ENCODE measurements around the gene CREBBP.
"Not testable (repeated sequence)": the region's sequence is repeated elsewhere in the genome, so short reads cannot be mapped to it uniquely, and the experiment has no call there.

CREBBP gene

DNA sequence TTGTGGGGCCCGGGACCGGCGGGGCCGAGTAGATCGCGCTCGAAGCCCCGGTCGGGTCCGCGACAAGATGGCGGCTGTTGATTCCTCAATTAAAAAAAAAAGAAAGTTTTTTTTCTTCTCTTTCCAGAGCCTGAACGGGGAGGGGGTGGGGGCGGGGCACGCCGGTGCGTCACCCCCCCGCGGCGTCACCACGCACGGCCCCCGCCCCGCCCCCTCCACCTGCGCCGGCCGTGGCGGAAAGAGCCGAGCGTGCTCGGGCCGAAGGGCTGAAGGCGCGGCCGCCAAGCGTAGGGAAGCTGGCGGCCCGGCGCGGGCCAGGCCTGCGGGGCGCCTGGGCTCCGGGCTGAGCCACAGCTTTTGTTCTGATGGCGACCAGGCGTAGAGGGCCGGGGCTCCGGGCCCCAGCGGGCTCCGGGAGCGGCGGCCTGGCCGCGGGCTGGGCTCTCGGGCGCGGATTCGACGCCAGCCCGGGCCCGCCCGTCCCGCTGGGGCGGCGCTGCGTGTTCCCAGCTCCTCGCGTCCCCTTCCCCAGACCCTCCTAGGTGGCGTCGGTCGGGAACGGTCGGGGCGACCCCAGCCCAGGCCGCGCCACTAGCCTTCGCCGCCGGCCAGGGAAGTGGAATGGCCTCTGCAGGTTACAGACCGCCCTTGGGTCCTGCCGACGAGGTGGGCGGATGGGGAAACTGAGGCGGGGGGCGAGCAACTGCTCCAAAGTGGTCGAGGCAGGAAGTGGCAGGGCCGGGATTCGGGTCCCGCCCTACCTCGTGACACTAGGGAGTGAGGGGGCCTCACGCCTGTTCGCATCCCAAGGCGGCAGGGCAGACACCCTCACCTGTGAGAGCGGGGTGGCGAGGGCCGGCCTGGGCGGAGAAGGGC is at the start of gene CREBBP:
Gene CREBBP, minus strand, starts transcription at position 91 of the 876 bp plus-strand sequence. CDS start 797 bp downstream, outside the sequence.
- H3K36me3 Mint-ChIP-seq, result peaks cover 31% of the 10 kb centered on the region
- peaks cover 33% of the 10 kb centered on the region for H3K27me3 Mint-ChIP-seq
- peak; percentile 88 for DNase-seq
- peak within 1 kb of the TSS; percentile 95 for H3K27ac Mint-ChIP-seq
- H3K4me1 Mint-ChIP-seq, result peaks cover 41% of the 10 kb centered on the region
- no peaks in the 10 kb centered on the region for H3K9me3 Mint-ChIP-seq
- CTCF ChIA-PET, result interaction anchor here (0.7 to 1.0 kb wide), 2 partner anchors 9 to 373 kb away, joined by 3 to 4 read pairs; no protein-coding TSS in a partner anchor
- H3K4me3 Mint-ChIP-seq, result peak within 1 kb of the TSS; percentile 92

DNA sequence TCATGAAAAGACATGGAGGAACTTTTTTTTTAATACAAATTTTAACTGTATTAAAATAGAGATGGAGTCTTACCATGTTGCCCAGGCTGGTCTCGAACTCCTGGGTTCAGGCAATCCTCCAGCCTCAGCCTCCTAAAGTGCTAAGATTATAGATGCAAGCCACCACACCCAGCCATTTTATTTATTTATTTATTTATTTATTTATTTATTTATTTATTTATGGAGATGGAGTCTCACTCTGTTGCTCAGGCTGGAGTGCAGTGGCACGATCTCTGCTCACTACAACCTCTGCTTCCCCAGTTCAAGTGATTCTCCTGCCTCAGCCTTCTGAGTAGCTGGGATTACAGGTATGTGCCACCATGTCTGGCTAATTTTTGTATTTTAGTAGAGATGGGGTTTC is 46.6 kb upstream of the CREBBP start:
- H3K27ac Mint-ChIP-seq, H3K4me3 Mint-ChIP-seq, H3K9me3 Mint-ChIP-seq, H3K36me3 Mint-ChIP-seq, DNase-seq, H3K4me1 Mint-ChIP-seq, CTCF ChIA-PET: not testable (repeated sequence)
- peaks cover 25% of the 10 kb centered on the region for H3K27me3 Mint-ChIP-seq

DNA sequence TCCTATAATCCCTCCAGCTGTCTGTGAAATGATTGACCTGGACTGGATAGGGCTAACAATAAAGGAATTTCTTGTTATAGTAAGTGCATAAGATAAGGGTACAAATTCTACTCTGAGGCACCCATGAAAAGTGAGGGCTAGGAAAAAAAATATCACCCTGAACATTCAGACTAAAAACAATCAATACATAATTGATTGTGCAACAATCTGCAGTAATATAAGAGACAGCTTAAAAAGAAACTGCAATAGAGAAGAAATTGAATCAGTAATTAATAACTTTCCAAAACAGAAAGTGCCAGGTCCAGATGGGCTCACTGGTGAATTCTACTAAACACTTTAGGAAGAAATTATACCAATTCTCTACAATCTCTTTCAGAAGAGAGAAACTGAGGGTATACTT is 44.2 kb upstream of the CREBBP start:
- CTCF ChIA-PET, result no interaction called here
- peaks cover 21% of the 10 kb centered on the region for H3K27me3 Mint-ChIP-seq
- peaks cover 5% of the 10 kb centered on the region for H3K9me3 Mint-ChIP-seq
- H3K4me3 Mint-ChIP-seq, result no peak overlapping the region
- no peaks in the 10 kb centered on the region for H3K36me3 Mint-ChIP-seq
- no peak overlapping the region for H3K27ac Mint-ChIP-seq
- H3K4me1 Mint-ChIP-seq, result no peaks in the 10 kb centered on the region
- DNase-seq, result no peak

DNA sequence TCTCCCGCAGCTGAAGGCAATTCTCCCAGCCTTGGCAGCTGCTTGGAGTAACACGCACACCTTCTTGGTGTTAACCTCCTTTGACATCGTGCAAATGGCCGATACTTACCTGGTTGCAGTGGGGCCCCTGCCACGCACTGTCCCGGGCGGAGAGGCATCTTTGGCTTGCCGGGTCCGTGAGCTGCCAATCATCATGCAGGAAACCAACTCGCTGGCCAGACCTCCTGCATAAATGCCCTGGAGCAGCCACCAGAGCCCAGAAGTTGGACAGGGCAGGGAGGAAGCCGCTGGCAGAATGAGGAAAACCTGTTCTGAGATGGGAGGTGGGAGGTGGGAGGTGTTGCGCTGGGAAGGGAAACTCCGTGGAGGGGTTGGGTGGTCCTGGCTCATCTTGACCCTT is 41.7 kb upstream of the CREBBP start:
- Mint-ChIP-seq H3K9me3 (peaks cover 17% of the 10 kb centered on the region), H3K4me1 (no peaks in the 10 kb centered on the region), H3K4me3 (no peak overlapping the region), H3K27ac (no peak overlapping the region), H3K27me3 (peaks cover 22% of the 10 kb centered on the region), H3K36me3 (no peaks in the 10 kb centered on the region)
- CTCF ChIA-PET, result no interaction called here
- DNase-seq, result no peak

DNA sequence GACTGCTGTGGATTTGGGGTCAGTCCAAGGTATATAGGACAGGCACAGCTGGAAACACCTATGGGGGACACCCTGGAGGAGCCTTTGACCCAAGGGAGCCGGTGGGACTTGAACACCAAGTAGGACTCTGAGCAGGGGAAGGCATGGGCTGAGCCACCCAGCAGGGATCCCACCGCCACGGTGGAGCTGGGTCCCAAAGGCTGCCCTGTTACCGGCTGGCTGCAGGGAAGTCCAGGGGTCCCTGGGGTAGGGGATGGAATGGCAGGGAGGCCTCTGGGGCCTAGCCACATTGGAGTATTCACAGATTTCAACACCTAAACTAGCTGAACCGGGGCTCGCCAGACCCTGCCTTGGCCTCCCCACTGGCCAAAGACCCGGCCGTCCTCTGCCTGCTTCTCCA is 39.7 kb upstream of the CREBBP start:
- no peak for DNase-seq
- no peaks in the 10 kb centered on the region for H3K4me1 Mint-ChIP-seq
- H3K27me3 Mint-ChIP-seq, result peaks cover 22% of the 10 kb centered on the region
- peaks cover 17% of the 10 kb centered on the region for H3K9me3 Mint-ChIP-seq
- no peaks in the 10 kb centered on the region for H3K36me3 Mint-ChIP-seq
- CTCF ChIA-PET, result no interaction called here
- H3K27ac Mint-ChIP-seq, result no peak overlapping the region
- H3K4me3 Mint-ChIP-seq, result no peak overlapping the region

DNA sequence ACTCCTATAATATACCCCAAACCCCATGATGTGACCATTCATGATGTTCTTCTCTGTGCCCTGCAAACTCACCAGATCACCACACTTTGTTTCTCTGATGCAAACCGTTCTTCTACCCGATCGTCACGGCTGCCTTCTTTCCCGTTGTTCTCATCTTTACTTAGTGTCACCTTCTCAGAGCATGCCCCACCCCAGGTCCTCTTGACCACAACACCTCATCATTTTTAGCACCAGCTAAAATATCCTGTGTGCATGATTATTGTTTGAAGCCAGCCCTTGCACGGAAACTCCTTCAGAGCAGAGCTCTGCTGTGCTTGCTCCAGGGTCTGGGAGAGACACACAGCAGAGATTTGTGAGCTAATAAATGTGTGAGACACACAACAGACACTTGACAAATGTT is 38.9 kb upstream of the CREBBP start:
- CTCF ChIA-PET, result no interaction called here

DNA sequence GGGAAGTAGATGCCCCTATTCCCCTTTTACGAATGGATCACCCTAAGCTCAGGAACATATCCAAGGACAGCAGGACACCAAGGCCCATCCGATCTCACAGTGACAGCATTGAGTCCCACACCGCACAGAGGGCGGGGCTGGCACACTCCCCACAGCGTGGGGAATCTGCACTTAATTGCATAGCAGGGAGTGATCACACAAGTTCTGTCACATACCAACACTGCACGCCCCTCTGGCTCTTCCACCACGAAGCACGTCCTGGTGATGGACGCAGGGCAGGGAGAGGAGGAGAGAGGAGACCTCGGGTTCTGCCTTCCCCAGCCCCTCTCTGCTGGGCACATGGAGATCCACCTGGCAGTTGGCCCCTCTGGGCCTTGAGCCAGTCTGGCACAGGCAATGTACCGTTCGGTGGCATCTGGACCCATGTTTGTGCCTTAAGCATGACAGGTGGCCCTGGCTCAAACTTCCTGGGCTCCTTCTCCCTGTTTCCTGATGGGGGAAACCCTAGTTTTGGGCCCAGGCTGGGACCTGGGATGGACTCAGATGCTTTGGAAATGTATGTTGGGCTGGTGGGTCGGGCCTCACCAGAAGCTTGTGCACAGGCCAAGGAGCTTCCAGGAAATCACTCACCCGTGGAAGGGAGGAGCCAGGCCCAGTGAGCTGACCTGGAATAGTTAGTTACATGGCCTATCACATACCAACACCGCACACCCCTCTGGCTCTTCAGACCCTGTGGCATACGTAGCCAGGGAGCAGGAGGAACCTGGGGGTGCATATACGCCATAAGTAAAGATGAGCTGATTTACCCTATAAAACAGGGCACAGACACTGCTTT is 35.1 kb upstream of the CREBBP start:
- Mint-ChIP-seq H3K27ac (no peak overlapping the region), H3K9me3 (peaks cover 17% of the 10 kb centered on the region), H3K4me3 (no peak overlapping the region), H3K36me3 (no peaks in the 10 kb centered on the region), H3K27me3 (peaks cover 25% of the 10 kb centered on the region), H3K4me1 (no peaks in the 10 kb centered on the region)
- DNase-seq, result no peak
- CTCF ChIA-PET, result interaction anchor here (1.1 kb wide), 1 partner anchor 22 kb away, joined by 3 read pairs; no protein-coding TSS in a partner anchor

More for the DNA sequence above, 38.9 kb upstream of the CREBBP start:
- no peak overlapping the region for H3K4me3 Mint-ChIP-seq
- peaks cover 22% of the 10 kb centered on the region for H3K27me3 Mint-ChIP-seq
- H3K9me3 Mint-ChIP-seq, result peaks cover 17% of the 10 kb centered on the region
- H3K36me3 Mint-ChIP-seq, result no peaks in the 10 kb centered on the region
- DNase-seq, result no peak
- no peak overlapping the region for H3K27ac Mint-ChIP-seq
- no peaks in the 10 kb centered on the region for H3K4me1 Mint-ChIP-seq

DNA sequence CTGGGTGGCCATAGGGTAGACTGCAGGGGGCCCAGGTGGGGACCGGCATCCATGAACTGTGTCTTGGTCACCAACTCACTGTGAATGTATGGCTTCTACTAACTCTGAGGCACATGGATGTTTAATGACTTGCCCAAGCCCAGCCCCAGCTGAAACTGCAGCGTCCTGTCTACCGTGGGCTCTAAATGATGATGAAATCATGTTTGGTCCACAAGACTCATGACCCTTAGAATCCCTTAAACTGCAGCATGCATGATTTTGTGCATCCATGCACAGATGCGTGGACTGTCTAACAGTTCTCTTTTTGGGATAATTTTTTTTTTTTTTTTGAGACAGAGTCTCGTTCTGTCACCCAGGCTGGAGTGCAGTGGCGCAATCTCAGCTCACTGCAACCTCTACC is 32.4 kb upstream of the CREBBP start:
- no peak overlapping the region for H3K4me3 Mint-ChIP-seq
- H3K36me3 Mint-ChIP-seq, result no peaks in the 10 kb centered on the region
- CTCF ChIA-PET, result no interaction called here
- peaks cover 2% of the 10 kb centered on the region for H3K4me1 Mint-ChIP-seq
- H3K27ac Mint-ChIP-seq, result no peak overlapping the region
- H3K27me3 Mint-ChIP-seq, result peaks cover 24% of the 10 kb centered on the region
- DNase-seq, result no peak
- no peaks in the 10 kb centered on the region for H3K9me3 Mint-ChIP-seq

DNA sequence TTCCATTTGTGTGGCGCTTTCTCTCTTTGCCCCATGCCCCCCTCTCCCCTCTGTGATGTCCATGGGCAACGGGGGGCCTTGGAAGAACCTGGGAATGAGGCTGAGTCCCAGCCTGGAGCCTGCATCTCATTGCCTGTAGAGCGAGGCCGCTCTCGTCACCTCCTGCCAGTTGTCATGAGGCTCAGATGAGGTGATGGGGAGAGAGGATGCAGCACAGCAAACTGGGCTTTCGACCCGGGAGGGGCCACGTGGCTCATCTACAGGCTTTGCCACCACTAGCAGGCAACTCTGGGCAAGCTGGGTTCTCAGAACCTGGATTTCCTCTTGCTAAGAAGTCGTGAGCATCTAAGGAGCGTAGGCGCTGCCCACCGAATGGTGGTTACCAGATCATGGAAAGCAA is 31.9 kb upstream of the CREBBP start:
- no peaks in the 10 kb centered on the region for H3K9me3 Mint-ChIP-seq
- H3K4me1 Mint-ChIP-seq, result peaks cover 2% of the 10 kb centered on the region
- CTCF ChIA-PET, result no interaction called here
- H3K36me3 Mint-ChIP-seq, result no peaks in the 10 kb centered on the region
- H3K27ac Mint-ChIP-seq, result no peak overlapping the region
- H3K27me3 Mint-ChIP-seq, result peaks cover 24% of the 10 kb centered on the region
- no peak overlapping the region for H3K4me3 Mint-ChIP-seq
- DNase-seq, result no peak

DNA sequence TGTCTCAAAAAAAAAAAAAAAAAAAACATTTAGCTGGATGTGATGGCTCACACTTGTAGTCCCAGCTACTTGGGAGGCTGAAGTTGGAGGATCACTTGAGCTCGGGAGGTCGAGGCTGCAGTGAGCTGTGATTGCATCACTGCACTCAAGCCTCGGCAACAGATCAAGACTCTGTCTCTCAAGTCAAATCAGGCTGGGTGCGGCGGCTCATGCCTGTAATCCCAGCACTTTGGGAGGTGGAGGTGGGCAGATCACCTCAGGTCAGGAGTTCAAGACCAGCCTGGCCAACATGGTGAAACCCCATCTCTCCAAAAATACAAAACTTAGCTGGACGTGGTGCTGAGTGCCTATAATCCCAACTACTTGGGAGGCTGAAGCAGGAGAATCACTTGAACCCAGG is 31.2 kb upstream of the CREBBP start:
- DNase-seq, H3K4me1 Mint-ChIP-seq, H3K4me3 Mint-ChIP-seq, H3K27ac Mint-ChIP-seq, H3K9me3 Mint-ChIP-seq, H3K36me3 Mint-ChIP-seq: not testable (repeated sequence)
- peaks cover 27% of the 10 kb centered on the region for H3K27me3 Mint-ChIP-seq
- CTCF ChIA-PET, result interaction anchor here (0.7 to 1.1 kb wide), 2 partner anchors 29 to 168 kb away, joined by 3 read pairs; no protein-coding TSS in a partner anchor

DNA sequence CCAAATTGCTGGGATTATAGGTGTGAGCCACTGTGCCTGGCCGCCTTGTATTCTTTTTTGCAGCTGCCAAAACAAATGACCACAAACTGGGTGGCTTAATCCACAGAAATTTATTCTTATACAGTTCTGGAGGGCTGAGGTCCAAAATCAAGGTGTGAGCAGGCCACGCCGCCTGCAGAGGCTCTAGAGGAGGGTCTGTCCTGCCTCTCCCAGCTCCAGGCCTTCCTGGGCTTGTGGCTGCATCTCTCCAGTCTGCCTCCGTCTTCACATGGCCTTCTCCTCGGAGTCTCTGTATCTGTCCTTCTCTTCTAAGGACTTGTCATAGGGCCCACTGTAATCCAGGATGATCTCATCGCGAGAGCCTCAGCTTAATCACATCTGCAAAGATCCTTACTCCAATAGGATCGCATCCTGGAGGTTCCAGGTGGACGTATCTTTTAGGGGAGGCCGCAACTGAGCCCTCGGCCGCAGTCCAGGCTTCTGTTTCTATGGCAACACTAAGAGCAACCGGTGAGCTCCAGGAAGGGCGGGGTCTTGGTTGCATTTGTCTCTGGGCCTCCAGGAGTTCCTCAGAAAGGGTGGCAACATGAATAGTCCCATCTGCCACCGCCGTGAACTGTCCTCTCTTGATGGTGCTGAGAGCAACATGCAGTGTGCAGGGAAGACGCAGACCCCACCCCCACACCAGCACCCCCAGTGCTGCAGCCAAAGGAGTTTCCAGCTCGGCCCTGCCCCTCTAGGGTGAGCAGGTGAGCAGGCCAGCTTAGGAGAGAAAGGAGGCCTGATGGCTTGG is 29.5 kb upstream of the CREBBP start:
- H3K27me3 Mint-ChIP-seq, result peaks cover 30% of the 10 kb centered on the region
- peaks cover 2% of the 10 kb centered on the region for H3K4me1 Mint-ChIP-seq
- H3K9me3 Mint-ChIP-seq, result no peaks in the 10 kb centered on the region
- H3K36me3 Mint-ChIP-seq, result no peaks in the 10 kb centered on the region
- no peak overlapping the region for H3K4me3 Mint-ChIP-seq
- CTCF ChIA-PET, result no interaction called here
- DNase-seq, result no peak
- H3K27ac Mint-ChIP-seq, result no peak overlapping the region

DNA sequence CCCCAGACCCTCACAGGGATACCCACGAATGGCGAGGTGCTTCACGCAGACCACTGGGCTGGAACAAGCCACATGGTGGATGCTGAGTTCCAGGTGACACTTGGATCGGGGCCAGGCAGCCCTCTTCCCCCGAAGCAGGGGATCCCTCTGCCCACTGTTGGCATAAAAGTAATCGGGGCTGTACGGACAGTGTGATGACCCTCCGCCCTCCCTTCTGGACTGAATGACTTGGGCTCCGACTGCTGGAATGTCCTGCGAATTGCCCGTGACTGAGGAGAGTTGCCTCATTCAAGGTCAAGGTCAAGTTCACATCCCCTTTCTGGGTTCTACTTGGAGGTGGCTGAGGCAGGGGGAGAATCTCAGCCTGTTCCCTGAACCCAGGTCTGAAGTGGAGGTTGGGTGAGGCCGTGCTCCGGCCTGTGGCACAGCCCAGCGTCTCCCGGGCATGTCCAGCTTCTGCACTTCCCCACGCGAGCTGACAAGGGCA is 28.5 kb upstream of the CREBBP start:
- DNase-seq, result no peak
- Mint-ChIP-seq H3K4me1 (peaks cover 2% of the 10 kb centered on the region), H3K27ac (no peak overlapping the region), H3K27me3 (peaks cover 33% of the 10 kb centered on the region), H3K4me3 (no peak overlapping the region), H3K36me3 (no peaks in the 10 kb centered on the region), H3K9me3 (no peaks in the 10 kb centered on the region)
- CTCF ChIA-PET, result no interaction called here

DNA sequence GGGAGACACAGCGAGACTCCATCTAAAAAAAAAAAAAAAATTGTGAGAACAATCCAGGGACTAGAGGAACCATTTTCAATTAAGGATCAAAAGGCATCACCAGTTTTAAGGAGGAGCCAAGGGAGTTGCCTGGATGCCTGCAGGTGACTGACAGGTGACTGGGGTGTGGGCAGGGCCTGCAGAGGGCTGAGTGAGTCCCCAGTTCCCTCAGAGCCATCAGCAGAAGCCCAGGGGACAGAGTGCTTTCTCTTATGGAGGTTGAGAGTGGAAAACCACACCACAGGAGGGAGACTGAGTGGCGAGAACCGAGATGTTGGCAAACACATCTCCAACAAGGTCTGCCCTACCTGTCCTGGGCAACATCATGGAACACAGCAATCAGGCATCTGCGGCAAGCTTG is 27.1 kb upstream of the CREBBP start:
- no peak overlapping the region for H3K27ac Mint-ChIP-seq
- CTCF ChIA-PET, result no interaction called here
- H3K27me3 Mint-ChIP-seq, result peaks cover 40% of the 10 kb centered on the region
- no peak for DNase-seq
- peaks cover 2% of the 10 kb centered on the region for H3K4me1 Mint-ChIP-seq
- no peaks in the 10 kb centered on the region for H3K36me3 Mint-ChIP-seq
- H3K9me3 Mint-ChIP-seq, result no peaks in the 10 kb centered on the region
- no peak overlapping the region for H3K4me3 Mint-ChIP-seq

DNA sequence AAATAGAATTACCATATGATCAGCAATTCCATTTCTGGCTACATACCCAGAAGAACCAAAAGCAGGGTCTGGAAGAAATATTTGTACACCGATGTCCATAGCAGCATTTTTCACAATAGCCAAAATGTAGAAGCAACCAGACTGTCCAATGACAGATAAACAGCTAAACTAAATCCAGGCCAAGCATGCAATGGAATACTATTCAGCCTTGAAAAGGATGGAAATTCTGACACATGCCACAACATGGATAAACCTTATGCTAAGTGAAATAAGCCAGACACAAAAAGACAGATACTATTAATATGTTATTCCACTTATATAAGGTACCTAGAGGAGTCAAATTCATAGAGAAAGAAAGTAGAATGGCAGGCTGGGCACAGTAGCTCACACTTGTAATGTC is 25.9 kb upstream of the CREBBP start:
- no peak for DNase-seq
- Mint-ChIP-seq H3K4me1 (peaks cover 2% of the 10 kb centered on the region), H3K27me3 (peaks cover 30% of the 10 kb centered on the region), H3K9me3 (no peaks in the 10 kb centered on the region), H3K4me3 (no peak overlapping the region), H3K36me3 (no peaks in the 10 kb centered on the region), H3K27ac (no peak overlapping the region)
- CTCF ChIA-PET, result no interaction called here
